H1 (cell line): ENCODE measurements around the gene TRABD2B.

Experiments used
- BRCA1 ChIP-seq: IDR thresholded peaks from 2 replicates; pipeline ENCODE4 v1.6.1; 2012; ENCODE audit warnings: low read depth, low read length, improper control_type of control experiment
- CHD2 ChIP-seq: IDR thresholded peaks from 2 replicates; pipeline ENCODE4 v1.6.1; 2012; ENCODE audit warnings: low read length, improper control_type of control experiment
- CREB1 ChIP-seq: IDR thresholded peaks from 2 replicates; pipeline ENCODE4 v1.6.1; 2012; ENCODE audit warnings: inconsistent platforms
- EP300 ChIP-seq, 2 experiments: IDR thresholded peaks; 1 replicate in 1 of 2; 2 replicates in 1 of 2; pipeline ENCODE4 v1.6.1; 2011 to 2012; ENCODE audit warnings: low read depth in 2 of 2, low read length in 2 of 2, mild to moderate bottlenecking in 2 of 2, borderline replicate concordance in 1 of 2, inconsistent platforms in 1 of 2, moderate library complexity in 1 of 2
- EZH2 ChIP-seq: fragments of 200-600 bp; sonication (generic); IDR thresholded peaks from 2 replicates; pipeline ENCODE4 v1.7.1; 2012; ENCODE audit warnings: low read depth, mild to moderate bottlenecking, moderate library complexity, low read length, inconsistent platforms; ENCODE audit not compliant: severe bottlenecking
- GTF2F1 ChIP-seq: IDR thresholded peaks from 2 replicates; pipeline ENCODE4 v1.6.1; 2012; ENCODE audit warnings: low read depth, low read length, improper control_type of control experiment, borderline replicate concordance
- HDAC2 ChIP-seq, 2 experiments: fragments of 300-600 bp in 1 of 2; sonication (generic) in 1 of 2; IDR thresholded peaks; 2 replicates each; pipeline ENCODE4 v1.6.1; 2011 to 2012; ENCODE audit warnings: low read depth in 2 of 2, low read length in 2 of 2, mild to moderate bottlenecking in 2 of 2, moderate library complexity in 2 of 2, borderline replicate concordance in 1 of 2, inconsistent platforms in 1 of 2
- JUN ChIP-seq: IDR thresholded peaks from 2 replicates; pipeline ENCODE4 v1.6.1; 2011; ENCODE audit warnings: low read depth, mild to moderate bottlenecking, improper control_type of control experiment, low read length
- POLR2A ChIP-seq, 2 experiments: IDR thresholded peaks; 1 replicate in 1 of 2; 2 replicates in 1 of 2; pipeline ENCODE4 v1.6.1; 2011; ENCODE audit warnings: low read depth in 2 of 2, low read length in 2 of 2, mild to moderate bottlenecking in 2 of 2; ENCODE audit errors: control extremely low read depth in 1 of 2
- POLR2AphosphoS5 ChIP-seq: IDR thresholded peaks from 2 replicates; pipeline ENCODE4 v1.6.1; 2011; ENCODE audit warnings: low read depth, low read length
- SIN3A ChIP-seq, 2 experiments: IDR thresholded peaks in 1 of 2; conservative IDR thresholded peaks in 1 of 2; 2 replicates each; pipeline ENCODE4 v1.6.1; 2011 to 2012; ENCODE audit warnings: low read length in 2 of 2, improper control_type of control experiment in 1 of 2, low read depth in 1 of 2, mild to moderate bottlenecking in 1 of 2
- SP1 ChIP-seq: IDR thresholded peaks from 2 replicates; pipeline ENCODE4 v1.6.1; 2011; ENCODE audit warnings: low read depth, low read length
- TF ChIP-seq, protein P1 (sequence below), 3 experiments: IDR thresholded peaks; 1 replicate in 2 of 3; 2 replicates in 1 of 3; pipeline versions ENCODE4 v1.5.1 to v1.6.1; 2011; ENCODE audit warnings: low read length in 3 of 3, mild to moderate bottlenecking in 3 of 3, inconsistent platforms in 2 of 3, low read depth in 1 of 3, moderate library complexity in 1 of 3; ENCODE audit not compliant: insufficient read depth in 1 of 3; ENCODE audit errors: control extremely low read depth in 1 of 3

DNA sequence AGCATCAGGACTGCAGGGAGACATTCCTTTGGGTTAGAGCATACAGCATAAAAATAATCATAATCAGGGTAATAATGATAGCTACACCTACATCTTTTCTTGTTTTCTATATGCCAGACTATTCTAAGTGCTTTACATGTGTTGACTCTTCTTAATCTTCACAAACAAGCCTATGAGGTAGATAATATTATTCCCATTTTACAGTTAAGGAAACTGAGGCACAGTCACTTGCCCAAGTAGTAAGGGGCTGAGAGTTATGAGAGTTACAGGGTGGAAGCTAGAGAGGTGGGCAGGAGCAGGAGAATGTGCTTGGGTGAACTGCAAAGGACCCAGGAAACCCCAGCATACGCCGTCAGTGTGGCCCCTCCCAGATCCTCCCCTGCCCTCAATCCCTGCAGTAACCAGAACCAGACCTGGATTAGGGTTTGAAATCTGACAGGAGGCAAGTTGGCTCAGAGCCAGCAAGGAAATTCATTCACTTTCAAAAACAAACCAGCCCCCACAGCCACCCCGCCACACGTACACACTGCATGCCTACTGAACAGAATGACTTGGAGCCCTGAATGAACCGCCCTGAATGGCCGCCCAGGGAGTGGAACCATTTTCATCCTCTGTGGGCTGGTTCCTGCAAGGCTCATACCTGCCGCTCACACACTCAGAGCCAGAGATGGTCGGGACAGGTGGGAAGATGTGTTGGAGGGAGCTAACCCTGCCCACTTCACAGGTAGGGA is 126.1 kb downstream of the TRABD2B start:
- TF ChIP-seq JUN = no peak
- no peak for TF ChIP-seq POLR2A (IDR thresholded peaks at IDR 0.05; ENCODE audit: control extremely low read depth in 1 of 2, low read depth in 2 of 2, low read length in 2 of 2)
- TF ChIP-seq, protein P1, sequence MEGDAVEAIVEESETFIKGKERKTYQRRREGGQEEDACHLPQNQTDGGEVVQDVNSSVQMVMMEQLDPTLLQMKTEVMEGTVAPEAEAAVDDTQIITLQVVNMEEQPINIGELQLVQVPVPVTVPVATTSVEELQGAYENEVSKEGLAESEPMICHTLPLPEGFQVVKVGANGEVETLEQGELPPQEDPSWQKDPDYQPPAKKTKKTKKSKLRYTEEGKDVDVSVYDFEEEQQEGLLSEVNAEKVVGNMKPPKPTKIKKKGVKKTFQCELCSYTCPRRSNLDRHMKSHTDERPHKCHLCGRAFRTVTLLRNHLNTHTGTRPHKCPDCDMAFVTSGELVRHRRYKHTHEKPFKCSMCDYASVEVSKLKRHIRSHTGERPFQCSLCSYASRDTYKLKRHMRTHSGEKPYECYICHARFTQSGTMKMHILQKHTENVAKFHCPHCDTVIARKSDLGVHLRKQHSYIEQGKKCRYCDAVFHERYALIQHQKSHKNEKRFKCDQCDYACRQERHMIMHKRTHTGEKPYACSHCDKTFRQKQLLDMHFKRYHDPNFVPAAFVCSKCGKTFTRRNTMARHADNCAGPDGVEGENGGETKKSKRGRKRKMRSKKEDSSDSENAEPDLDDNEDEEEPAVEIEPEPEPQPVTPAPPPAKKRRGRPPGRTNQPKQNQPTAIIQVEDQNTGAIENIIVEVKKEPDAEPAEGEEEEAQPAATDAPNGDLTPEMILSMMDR (IDR thresholded peaks at IDR 0.05; ENCODE audit: control extremely low read depth in 1 of 3, insufficient read depth in 1 of 3, low read depth in 1 of 3, low read length in 3 of 3) = no peak
- TF ChIP-seq GTF2F1 = no peak
- no peak for TF ChIP-seq SP1
- no peak for TF ChIP-seq HDAC2 (IDR thresholded peaks at IDR 0.05; ENCODE audit: borderline replicate concordance in 1 of 2, low read depth in 2 of 2, low read length in 2 of 2)
- TF ChIP-seq POLR2AphosphoS5 = no peak
- no peak for TF ChIP-seq CREB1
- no peak for TF ChIP-seq EP300 (IDR thresholded peaks at IDR 0.05; ENCODE audit: borderline replicate concordance in 1 of 2, low read depth in 2 of 2, low read length in 2 of 2)
- no peak for TF ChIP-seq SIN3A (conservative IDR thresholded peaks at IDR 0.05 in 1 of 2, IDR thresholded peaks at IDR 0.05 in 1 of 2; ENCODE audit: low read depth in 1 of 2, low read length in 2 of 2)
- TF ChIP-seq BRCA1 = no peak
- no peak for TF ChIP-seq CHD2
- no peak for TF ChIP-seq EZH2
